Thyroid gland (tissue), 4 donors: ENCODE measurements around the gene TNS4. TPM values are rescaled to one million over a fixed set of nuclear protein-coding genes. Genes with fewer than 3 reads are reported as not detected.

Experiments used
- DNase-seq, 2 donors: peaks; one replicate each; pipeline ENCODE4 v3.0.0-alpha.2; 2019
- H3K27ac ChIP-seq, 3 donors: fragments of 200-600 bp; sonication (generic); 1 replicate in 2 of 3; 2 replicates in 1 of 3; pipeline ENCODE4 v1.5.1; 2016 to 2019; ENCODE audit warnings: mild to moderate bottlenecking in 1 of 3, moderate library complexity in 1 of 3
- H3K27me3 ChIP-seq: fragments of 200-600 bp; sonication (generic); one replicate; pipeline ENCODE4 v1.5.1; 2019
- H3K36me3 ChIP-seq, 2 donors: fragments of 200-600 bp; sonication (generic); one replicate each; pipeline ENCODE4 v1.5.1; 2016 to 2019
- H3K4me1 ChIP-seq, 2 donors: fragments of 200-600 bp; sonication (generic); one replicate each; pipeline ENCODE4 v1.5.1; 2017 to 2019
- H3K4me3 ChIP-seq, 3 donors: fragments of 200-600 bp; sonication (generic); replicated peaks in 1 of 3; 1 replicate in 2 of 3; 2 replicates in 1 of 3; pipeline ENCODE4 v1.5.1; 2016; ENCODE audit warnings: mild to moderate bottlenecking in 1 of 3
- H3K9me3 ChIP-seq: fragments of 200-600 bp; sonication (generic); one replicate; pipeline ENCODE4 v1.5.1; 2017
- POLR2A ChIP-seq, 2 donors: fragments of 450-650 bp; IDR thresholded peaks; one replicate each; pipeline ENCODE4 v1.6.1; 2017; ENCODE audit warnings: antibody characterized with exemption in 2 of 2, mild to moderate bottlenecking in 2 of 2, moderate library complexity in 1 of 2
- WGBS, 2 donors: methylation state at CpG; one replicate each; pipeline ENCODE4 v1.1.5; 2017; 5-methylcytosine and 5-hydroxymethylcytosine counted together
- intact Hi-C: fragments of 100-400 bp; cut with DNase I; formaldehyde crosslinking; loops from one replicate; pipeline ENCODE4 v1.15.1; 2023
- total RNA-seq, 4 donors: library from RNA; depleted of rRNA; stranded (reverse); fragments of >200 nt; gene quantifications; one replicate each; pipeline ENCODE4 v1.2.3, GENCODE V29; 2016
- TF ChIP-seq, protein P1 (sequence below), 6 experiments: fragments of 200-600 bp in 3 of 6; fragments of 450-650 bp in 3 of 6; sonication (generic) in 3 of 6; IDR thresholded peaks; one replicate each; pipeline ENCODE4 v1.5.1; 2016 to 2019; ENCODE audit warnings: antibody characterized with exemption in 6 of 6, mild to moderate bottlenecking in 2 of 6, inconsistent platforms in 1 of 6, moderate library complexity in 1 of 6

The TNS4 gene
- total RNA-seq, 4 donors from 2014 or later = 5.4 to 24.7 (median 16.2) TPM

DNA sequence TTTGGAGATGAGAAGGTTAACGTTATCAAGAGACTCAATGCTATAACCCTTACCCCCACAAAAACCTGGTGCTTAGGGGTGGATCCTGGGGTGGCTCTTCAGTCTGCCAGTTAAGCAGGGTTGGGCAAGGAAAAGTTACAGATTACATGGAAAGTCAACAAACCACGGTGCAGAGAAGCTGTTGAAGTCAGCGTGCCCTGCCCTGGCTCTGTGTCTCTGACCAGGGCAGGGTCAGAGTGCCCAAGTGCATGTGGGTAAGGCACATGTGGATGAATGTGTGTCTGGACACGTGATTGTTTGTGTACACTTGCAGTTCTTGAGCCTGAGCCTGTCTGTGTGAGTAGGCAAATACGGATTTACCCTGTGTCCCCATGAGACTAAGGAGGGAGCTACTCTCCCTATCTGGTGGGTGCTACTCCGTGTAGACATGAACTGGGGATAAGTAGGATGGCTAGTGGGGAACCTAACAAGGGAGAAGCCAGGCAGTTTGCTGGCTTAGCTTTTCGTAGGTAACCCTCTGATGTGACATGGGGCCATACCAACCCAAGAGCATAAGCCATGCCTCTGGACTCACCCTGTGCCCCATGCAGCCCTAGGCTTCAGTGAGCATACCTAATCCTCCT, 52.7 kb downstream of the TNS4 start:
- peak; percentile 79 to 81 for DNase-seq
- peaks cover 71 to 82% of the 10 kb centered on the region in 2 donors for H3K4me1 ChIP-seq

DNA sequence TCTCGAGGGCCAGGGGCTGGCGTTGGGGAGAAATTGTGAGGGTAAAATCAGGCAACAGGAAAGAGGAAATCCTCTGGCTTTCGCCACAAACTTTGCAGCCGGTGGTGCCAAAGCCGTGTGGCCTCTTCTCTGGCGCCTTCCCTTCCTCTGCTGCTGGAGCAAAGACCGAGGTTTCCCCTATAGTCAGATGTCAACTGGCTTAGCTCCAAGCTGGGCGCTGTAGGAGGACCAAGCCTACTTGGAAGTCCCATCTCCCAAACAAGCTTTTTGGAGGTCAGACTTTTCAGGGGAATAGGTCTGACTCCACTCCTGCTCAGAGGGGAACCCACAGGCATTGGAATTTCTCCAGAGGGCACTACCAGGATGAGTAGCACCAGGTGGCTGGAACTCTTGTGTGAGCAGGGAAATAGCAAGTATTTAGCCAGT, 53.2 kb downstream of the TNS4 start:
- Histone ChIP-seq H3K9me3 (no peaks in the 10 kb centered on the region), H3K4me1 (peaks cover 71 to 77% of the 10 kb centered on the region in 2 donors), H3K36me3 (peaks cover 4 to 6% of the 10 kb centered on the region in 2 donors), H3K27me3 (no peaks in the 10 kb centered on the region), H3K27ac (peak overlapping the region; percentile 93 to 98 (median 94)), H3K4me3 (peak overlapping the region in 1 of 3 donors; percentile 27)
- TF ChIP-seq, protein P1, sequence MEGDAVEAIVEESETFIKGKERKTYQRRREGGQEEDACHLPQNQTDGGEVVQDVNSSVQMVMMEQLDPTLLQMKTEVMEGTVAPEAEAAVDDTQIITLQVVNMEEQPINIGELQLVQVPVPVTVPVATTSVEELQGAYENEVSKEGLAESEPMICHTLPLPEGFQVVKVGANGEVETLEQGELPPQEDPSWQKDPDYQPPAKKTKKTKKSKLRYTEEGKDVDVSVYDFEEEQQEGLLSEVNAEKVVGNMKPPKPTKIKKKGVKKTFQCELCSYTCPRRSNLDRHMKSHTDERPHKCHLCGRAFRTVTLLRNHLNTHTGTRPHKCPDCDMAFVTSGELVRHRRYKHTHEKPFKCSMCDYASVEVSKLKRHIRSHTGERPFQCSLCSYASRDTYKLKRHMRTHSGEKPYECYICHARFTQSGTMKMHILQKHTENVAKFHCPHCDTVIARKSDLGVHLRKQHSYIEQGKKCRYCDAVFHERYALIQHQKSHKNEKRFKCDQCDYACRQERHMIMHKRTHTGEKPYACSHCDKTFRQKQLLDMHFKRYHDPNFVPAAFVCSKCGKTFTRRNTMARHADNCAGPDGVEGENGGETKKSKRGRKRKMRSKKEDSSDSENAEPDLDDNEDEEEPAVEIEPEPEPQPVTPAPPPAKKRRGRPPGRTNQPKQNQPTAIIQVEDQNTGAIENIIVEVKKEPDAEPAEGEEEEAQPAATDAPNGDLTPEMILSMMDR (IDR thresholded peaks at IDR 0.05) = no peak
- no peak for TF ChIP-seq POLR2A (IDR thresholded peaks at IDR 0.05)
- peak; percentile 62 to 66 for DNase-seq
- WGBS, 2 donors = 36 to 53% methylated on average over 8 of the region's 8 CpGs
- intact Hi-C loops = no loop called here

More for the DNA sequence above, 52.7 kb downstream of the TNS4 start:
- Histone ChIP-seq H3K27me3 (no peaks in the 10 kb centered on the region), H3K36me3 (peaks cover 9 to 11% of the 10 kb centered on the region in 2 donors), H3K27ac (peak overlapping the region; percentile 93 to 98 (median 94)), H3K9me3 (no peaks in the 10 kb centered on the region), H3K4me3 (peak overlapping the region in 1 of 3 donors; percentile 27)
- 22 to 24% methylated on average over 7 of the region's 7 CpGs for WGBS, 2 donors
- intact Hi-C loops = no loop called here
- peak in 1 of 2 donors; percentile 60 for TF ChIP-seq POLR2A (IDR thresholded peaks at IDR 0.05)
- TF ChIP-seq, protein P1 (IDR thresholded peaks at IDR 0.05) = no peak

DNA sequence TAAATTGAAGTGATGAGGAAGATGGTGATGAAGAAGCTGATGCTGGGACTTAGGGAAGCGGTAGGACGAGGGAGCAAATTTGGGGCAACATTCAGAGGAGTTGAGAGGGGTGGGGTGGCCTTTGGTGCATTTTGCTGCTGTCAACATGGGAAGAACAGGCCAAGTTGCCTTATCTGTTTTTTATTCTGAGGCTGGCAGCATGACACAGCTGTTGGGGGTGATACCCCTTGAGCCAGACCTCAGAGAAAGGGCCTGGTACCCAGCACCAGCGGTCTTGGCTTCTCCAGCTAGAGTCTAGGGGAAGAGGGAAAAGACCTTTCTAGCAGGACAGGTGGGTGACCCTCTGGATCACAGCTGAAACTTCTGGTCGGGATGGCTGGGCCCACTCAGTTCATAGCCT, 53.6 kb downstream of the TNS4 start:
- peaks cover 71 to 74% of the 10 kb centered on the region in 2 donors for H3K4me1 ChIP-seq
- WGBS, 2 donors = 70 to 83% methylated on average over 4 of the region's 4 CpGs
- H3K4me3 ChIP-seq = peak overlapping the region in 1 of 3 donors; percentile 27
- no peak for DNase-seq
- peak overlapping the region; percentile 93 to 98 (median 94) for H3K27ac ChIP-seq
- no peak for TF ChIP-seq POLR2A (IDR thresholded peaks at IDR 0.05)
- TF ChIP-seq, protein P1 (IDR thresholded peaks at IDR 0.05) = no peak
- peaks cover 0 to 2% of the 10 kb centered on the region in 2 donors for H3K36me3 ChIP-seq
- H3K9me3 ChIP-seq = no peaks in the 10 kb centered on the region
- intact Hi-C loops = no loop called here
- H3K27me3 ChIP-seq = no peaks in the 10 kb centered on the region

DNA sequence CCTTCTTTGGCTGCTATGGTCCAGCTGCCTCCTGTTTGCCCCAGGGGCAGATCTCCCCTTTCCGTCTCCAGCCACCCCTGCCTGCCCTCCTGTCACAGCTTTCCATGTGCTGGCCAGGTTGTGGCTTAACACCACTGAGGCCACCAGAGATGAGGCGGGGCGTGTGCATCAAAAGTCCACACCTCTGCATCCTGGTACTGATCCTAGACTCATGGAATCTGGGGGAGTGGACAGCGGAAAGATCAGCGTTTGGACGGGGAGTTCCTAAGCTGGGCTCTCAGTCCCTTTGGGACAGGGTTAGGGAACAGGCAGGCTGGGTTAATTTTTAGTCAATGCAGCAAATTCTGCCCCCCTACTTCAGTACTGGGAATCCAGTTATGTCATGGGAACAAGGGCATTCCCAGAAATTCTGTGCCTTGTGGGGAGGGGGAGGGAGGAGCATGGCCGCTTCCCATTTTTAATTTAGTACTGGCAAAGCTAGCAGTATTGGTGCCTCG, 54.2 kb downstream of the TNS4 start:
- intact Hi-C loops = no loop called here
- H3K4me1 ChIP-seq = peaks cover 66 to 68% of the 10 kb centered on the region in 2 donors
- H3K27ac ChIP-seq = peak overlapping the region; percentile 93 to 98 (median 94)
- no peak for TF ChIP-seq POLR2A (IDR thresholded peaks at IDR 0.05)
- TF ChIP-seq, protein P1 (IDR thresholded peaks at IDR 0.05) = no peak
- H3K4me3 ChIP-seq = peak overlapping the region in 1 of 3 donors; percentile 27
- H3K9me3 ChIP-seq = no peaks in the 10 kb centered on the region
- 51 to 84% methylated on average over 8 of the region's 8 CpGs for WGBS, 2 donors
- no peaks in the 10 kb centered on the region for H3K27me3 ChIP-seq
- DNase-seq = peak in 1 of 2 donors; percentile 26
- no peaks in the 10 kb centered on the region for H3K36me3 ChIP-seq
